Suppressor macrophage treated with lipopolysaccharide for 1 hour (primary cell): ENCODE data around the gene BATF.
A peak's percentile ranks its signal among the peaks of the same experiment; 100 is the strongest.

Experiments
- DNase-seq, 3 donors: peaks; one replicate each; pipeline ENCODE4 v3.0.0-alpha.2; 2020 to 2022

BATF gene

GRCh38 chr14:75563931-75564330 is 41.7 kb downstream of the BATF start:
- no peak for DNase-seq

DNA sequence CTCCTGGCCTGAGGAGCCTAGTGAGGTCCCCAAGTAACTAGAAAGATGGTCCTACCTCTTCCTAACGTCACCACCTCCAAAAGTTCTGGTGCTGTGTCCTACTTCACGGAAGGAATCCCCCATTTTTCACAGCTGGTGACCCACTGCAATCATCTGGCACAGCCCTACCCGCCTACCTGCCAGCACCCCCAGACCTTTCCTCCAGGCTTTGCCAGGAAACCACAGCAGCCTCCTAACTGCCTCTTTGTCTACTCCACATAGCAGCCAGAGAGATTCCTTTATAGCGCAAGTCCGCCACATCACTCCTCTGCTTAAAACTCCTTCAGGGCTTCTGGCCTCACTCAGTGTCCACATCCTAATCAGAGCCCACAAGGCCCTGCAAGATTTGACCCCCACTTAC is 42.8 kb downstream of the BATF start:
- DNase-seq: no peak

DNA sequence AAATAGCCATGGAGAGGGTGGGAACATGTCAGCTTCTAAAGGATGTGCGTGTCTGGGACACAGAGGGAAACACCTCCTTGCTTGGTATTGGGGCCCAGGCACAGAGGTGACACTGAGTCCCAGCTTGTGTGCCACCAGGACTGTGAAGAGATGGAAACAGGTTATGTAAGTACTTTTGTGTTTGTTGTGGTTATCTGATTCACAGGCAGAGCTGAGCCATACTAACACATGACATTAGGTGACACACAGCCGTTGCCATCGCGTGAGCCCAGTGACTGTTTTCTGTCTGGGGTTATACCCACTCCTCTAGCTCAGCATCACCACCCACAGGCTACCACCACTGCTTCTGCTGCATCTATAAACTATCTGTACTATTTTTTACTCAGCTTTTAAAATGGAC is 44.1 kb downstream of the BATF start:
- peak; percentile 69 to 81 (median 71) for DNase-seq

DNA sequence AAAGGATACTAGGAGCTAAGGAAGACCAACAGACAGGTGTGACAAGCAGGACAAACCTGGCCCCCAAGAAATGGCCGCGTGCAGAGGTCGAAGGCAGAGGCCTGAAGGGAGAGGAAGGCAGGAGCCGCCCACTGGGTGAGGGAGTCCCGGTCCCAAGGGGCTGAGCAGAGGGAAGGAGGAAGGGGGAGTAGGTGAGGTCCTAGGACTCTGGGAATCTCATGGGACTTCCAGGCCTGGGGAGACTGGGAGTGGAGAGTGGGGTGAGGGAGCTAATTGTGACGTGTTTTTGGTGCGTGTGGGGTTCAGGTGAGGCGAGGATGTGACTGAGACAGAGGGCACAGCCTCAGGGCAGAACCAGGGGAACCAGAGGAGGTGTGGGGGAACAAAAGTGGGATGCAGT is 44.5 kb downstream of the BATF start:
- DNase-seq: no peak

DNA sequence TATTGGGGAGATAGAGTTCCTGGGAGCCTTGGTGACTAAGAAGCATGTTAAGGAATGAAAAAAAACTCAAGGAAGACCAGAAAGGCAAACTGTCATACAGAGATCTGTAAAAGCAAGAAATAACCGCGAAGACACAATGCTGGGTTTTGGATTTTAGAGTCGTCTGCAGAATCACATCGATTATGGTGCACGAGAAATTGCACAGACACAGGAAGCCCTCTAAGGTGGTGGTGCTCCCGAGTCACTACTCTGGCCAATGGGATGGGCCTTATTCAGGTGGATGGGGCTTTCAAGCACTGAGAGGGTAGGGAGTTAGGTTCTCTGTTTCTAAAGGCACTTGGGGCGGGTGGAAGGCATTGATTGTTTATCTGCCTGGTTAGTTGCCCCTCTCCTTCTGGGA is 45.9 kb downstream of the BATF start:
- no peak for DNase-seq

DNA sequence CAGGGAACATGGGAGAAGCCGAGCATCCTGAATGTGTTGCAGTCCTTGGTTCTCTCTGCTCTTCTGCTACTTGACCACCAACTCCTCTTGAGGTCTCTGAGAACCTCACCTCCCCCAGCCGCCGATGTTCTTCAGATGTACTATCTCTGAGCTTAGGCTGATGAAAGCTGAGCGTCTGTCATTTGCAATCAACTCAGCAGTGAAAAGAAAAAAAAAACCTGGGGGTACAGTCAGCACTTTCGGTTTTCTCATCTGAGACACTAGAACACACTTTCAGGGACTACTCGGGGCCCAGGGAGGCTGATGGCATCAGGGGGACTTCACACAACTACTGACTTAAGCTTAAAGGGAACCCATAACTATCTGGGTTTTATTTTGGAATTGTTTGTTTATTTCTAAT is 46.5 kb downstream of the BATF start:
- DNase-seq: no peak

GRCh38 chr14:75570797-75571196 is 48.5 kb downstream of the BATF start:
- DNase-seq: peak; percentile 45 to 70 (median 61)

DNA sequence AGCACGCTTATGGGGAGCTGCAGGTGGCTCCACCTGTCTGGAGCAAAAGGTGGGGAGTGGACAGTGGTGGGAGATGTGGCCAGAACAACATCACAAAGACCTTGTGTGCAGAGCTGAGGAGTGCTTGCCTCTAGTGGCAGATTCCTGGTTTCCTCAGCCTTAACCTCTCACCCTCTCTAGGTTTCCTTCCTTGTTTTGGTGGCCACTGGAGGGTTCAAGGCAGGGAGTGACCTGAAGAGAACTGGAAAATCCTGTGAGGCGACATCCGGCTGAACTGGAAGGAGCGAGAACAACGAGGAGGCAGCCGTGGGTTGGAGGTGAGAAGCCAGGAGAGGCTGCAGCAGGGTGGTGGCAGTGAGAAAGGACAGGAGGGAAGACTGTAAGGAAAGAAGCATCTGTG is 49.8 kb downstream of the BATF start:
- DNase-seq: no peak

- no peak for DNase-seq
These were observed 54.8 kb downstream of the BATF start for GRCh38 chr14:75577090-75577489.

DNA sequence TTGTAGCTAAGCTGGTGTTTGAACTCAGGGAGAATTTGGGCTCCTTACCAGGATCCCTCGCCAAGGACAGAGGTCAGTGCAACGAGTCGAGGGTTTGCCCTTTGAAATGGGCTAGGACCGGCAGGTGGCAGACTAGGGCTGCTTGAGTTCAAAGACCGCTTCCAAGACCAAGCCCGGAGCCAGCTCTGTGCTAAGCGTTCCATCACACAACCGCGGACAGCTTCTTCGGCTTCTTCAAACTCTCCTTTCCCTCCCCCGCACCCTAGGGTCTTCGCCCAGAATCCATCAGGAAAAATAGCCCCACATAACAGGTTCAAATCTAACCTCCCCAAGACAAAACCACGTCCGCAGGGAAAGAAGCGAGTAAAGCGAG is 55.4 kb downstream of the BATF start:
- DNase-seq: peak; percentile 91 to 93 (median 93)

- peak; percentile 94 to 97 (median 97) for DNase-seq
These were observed 56.0 kb downstream of the BATF start, which contains the start of gene FLVCR2 for GRCh38 chr14:75578102-75578785. Gene FLVCR2 (plus strand): TSS chr14:75578620. CDS start chr14:75578973, 353 bp downstream.

- no peak for DNase-seq
These were observed 56.6 kb downstream of the BATF start for GRCh38 chr14:75578786-75579337.

GRCh38 chr14:75579338-75579864 is 57.1 kb downstream of the BATF start:
- DNase-seq: no peak

GRCh38 chr14:75579882-75580281 is 57.6 kb downstream of the BATF start:
- no peak for DNase-seq

- DNase-seq: no peak
These were observed 65.1 kb downstream of the BATF start for GRCh38 chr14:75587388-75587787.

- peak; percentile 34 to 65 (median 36) for DNase-seq
These were observed 67.7 kb downstream of the BATF start for GRCh38 chr14:75589931-75590330.

- no peak for DNase-seq
These were observed 69.2 kb downstream of the BATF start for GRCh38 chr14:75591331-75591946.

DNA sequence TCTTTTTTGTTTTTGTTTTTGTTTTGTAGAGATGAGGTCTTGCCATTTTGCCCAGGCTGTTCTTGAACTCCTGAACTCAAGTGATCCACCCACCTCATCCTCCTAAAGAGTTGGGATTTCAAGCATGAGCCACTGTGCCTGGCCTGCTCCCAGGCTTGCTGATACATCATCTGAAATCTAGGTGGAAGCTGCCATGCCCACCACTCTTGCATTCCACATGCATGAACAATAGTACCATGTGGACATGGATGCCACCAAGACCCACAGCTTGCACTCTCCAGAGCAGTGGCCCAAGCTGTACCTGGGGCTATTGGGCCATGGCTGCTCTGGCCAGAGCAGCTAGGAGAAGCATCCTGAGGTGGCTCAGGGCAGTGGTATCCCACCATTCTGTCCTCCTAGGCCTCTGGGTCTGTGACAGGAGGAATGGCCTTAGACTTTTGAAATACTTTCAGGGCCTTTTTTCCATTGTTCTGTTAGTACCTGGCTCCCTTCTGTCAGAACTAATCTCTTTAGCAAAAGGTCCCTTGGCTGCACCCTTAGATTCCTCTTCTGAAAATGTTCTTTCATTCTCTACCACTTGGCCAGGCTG is 69.8 kb downstream of the BATF start:
- DNase-seq: no peak

- peak; percentile 34 to 59 (median 38) for DNase-seq
These were observed 73.0 kb downstream of the BATF start for GRCh38 chr14:75595226-75595625.
